ENCODE results near the gene CHCHD3. TPM values are rescaled to one million over a fixed set of nuclear protein-coding genes. Genes with fewer than 3 reads are reported as not detected.

Gene CHCHD3
- total and polyA plus RNA-seq, 4 donors: 25.5 to 37.8 (median 31.8) TPM

DNA sequence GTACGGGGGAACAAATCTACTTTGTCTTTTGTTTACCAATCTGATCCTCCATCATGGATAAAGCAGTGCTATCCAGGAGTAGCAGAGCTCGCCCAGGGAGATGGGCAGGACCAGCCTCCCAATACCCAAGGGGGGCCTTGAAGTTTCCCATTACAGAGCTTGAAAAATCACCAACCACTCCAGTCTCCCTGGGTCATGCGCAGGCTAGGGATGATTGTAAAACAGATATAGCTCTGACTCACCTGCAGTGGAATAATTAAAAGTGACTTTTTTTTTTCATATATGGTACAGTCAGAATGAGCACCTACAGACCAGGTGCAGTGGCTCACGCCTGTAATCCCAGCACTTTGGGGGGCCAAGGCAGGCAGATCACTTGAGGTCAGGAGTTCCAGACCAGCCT lies 301.1 kb downstream of the CHCHD3 start:
- peaks cover 1 to 12% (median 6%) of the 10 kb centered on the region in 4 donors for H3K36me3 ChIP-seq (ENCODE audit: control insufficient read depth in 4 of 4, insufficient read depth in 3 of 4, low read depth in 1 of 4, low read length in 3 of 4)
- H3K9me3 ChIP-seq (ENCODE audit: control insufficient read depth in 4 of 4, low read length in 3 of 4): no peaks in the 10 kb centered on the region
- no peak overlapping the region for H3K9ac ChIP-seq (ENCODE audit: low read depth in 1 of 2, low read length in 2 of 2)
- TF ChIP-seq JUND (IDR thresholded peaks at IDR 0.05): no peak
- TF ChIP-seq GABPA (IDR thresholded peaks at IDR 0.05 in 1 of 2, conservative IDR thresholded peaks at IDR 0.05 in 1 of 2): no peak
- no peak for TF ChIP-seq NR2F2 (IDR thresholded peaks at IDR 0.05)
- TF ChIP-seq RAD21 (IDR thresholded peaks at IDR 0.05): no peak
- TF ChIP-seq FOXA1 (IDR thresholded peaks at IDR 0.05): no peak
- TF ChIP-seq ZBTB33 (IDR thresholded peaks at IDR 0.05): no peak
- TF ChIP-seq YY1 (IDR thresholded peaks at IDR 0.05): no peak
- no peaks in the 10 kb centered on the region for H3K27me3 ChIP-seq (ENCODE audit: control insufficient read depth in 4 of 4, insufficient read depth in 4 of 4, low read length in 3 of 4)
- WGBS: 93% methylated on average over 4 of the region's 4 CpGs
- H3K4me3 ChIP-seq (ENCODE audit: low read depth in 1 of 3, low read length in 3 of 3): no peak overlapping the region
- H3K27ac ChIP-seq (ENCODE audit: low read depth in 1 of 2, low read length in 2 of 2): no peak overlapping the region
- DNase-seq (ENCODE audit: low spot score): no peak
- no peaks in the 10 kb centered on the region for H3K4me1 ChIP-seq (ENCODE audit: control insufficient read depth in 4 of 4, insufficient read depth in 4 of 4, low read length in 3 of 4)

- Histone ChIP-seq H3K4me1 (ENCODE audit: control insufficient read depth in 4 of 4, insufficient read depth in 4 of 4, low read length in 3 of 4) (no peaks in the 10 kb centered on the region), H3K27me3 (ENCODE audit: control insufficient read depth in 4 of 4, insufficient read depth in 4 of 4, low read length in 3 of 4) (no peaks in the 10 kb centered on the region), H3K9me3 (ENCODE audit: control insufficient read depth in 4 of 4, low read length in 3 of 4) (no peaks in the 10 kb centered on the region), H3K9ac (ENCODE audit: low read depth in 1 of 2, low read length in 2 of 2) (no peak overlapping the region), H3K36me3 (ENCODE audit: control insufficient read depth in 4 of 4, insufficient read depth in 3 of 4, low read depth in 1 of 4, low read length in 3 of 4) (peaks cover 0 to 3% (median under 1%) of the 10 kb centered on the region in 4 donors), H3K27ac (ENCODE audit: low read depth in 1 of 2, low read length in 2 of 2) (no peak overlapping the region), H3K4me3 (ENCODE audit: low read depth in 1 of 3, low read length in 3 of 3) (no peak overlapping the region)
- WGBS: 52% methylated on average over 2 of the region's 2 CpGs
- TF ChIP-seq RAD21 (IDR thresholded peaks at IDR 0.05) (no peak), JUND (IDR thresholded peaks at IDR 0.05) (no peak), FOXA1 (IDR thresholded peaks at IDR 0.05) (no peak), HNF4A (conservative IDR thresholded peaks at IDR 0.05) (no peak), HNF4G (IDR thresholded peaks at IDR 0.05) (no peak), ZBTB33 (IDR thresholded peaks at IDR 0.05) (no peak), SP1 (IDR thresholded peaks at IDR 0.05) (no peak), TAF1 (conservative IDR thresholded peaks at IDR 0.05) (no peak), MAX (IDR thresholded peaks at IDR 0.05) (no peak), GABPA (IDR thresholded peaks at IDR 0.05 in 1 of 2, conservative IDR thresholded peaks at IDR 0.05 in 1 of 2) (no peak), YY1 (IDR thresholded peaks at IDR 0.05) (no peak), RXRA (IDR thresholded peaks at IDR 0.05) (no peak), ATF3 (IDR thresholded peaks at IDR 0.05) (no peak), REST (IDR thresholded peaks at IDR 0.05) (no peak), FOXA2 (IDR thresholded peaks at IDR 0.05) (no peak), NR2F2 (IDR thresholded peaks at IDR 0.05) (no peak), EGR1 (IDR thresholded peaks at IDR 0.05; ENCODE audit: low read depth in 2 of 2) (no peak)
- TF ChIP-seq, protein P1, sequence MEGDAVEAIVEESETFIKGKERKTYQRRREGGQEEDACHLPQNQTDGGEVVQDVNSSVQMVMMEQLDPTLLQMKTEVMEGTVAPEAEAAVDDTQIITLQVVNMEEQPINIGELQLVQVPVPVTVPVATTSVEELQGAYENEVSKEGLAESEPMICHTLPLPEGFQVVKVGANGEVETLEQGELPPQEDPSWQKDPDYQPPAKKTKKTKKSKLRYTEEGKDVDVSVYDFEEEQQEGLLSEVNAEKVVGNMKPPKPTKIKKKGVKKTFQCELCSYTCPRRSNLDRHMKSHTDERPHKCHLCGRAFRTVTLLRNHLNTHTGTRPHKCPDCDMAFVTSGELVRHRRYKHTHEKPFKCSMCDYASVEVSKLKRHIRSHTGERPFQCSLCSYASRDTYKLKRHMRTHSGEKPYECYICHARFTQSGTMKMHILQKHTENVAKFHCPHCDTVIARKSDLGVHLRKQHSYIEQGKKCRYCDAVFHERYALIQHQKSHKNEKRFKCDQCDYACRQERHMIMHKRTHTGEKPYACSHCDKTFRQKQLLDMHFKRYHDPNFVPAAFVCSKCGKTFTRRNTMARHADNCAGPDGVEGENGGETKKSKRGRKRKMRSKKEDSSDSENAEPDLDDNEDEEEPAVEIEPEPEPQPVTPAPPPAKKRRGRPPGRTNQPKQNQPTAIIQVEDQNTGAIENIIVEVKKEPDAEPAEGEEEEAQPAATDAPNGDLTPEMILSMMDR (IDR thresholded peaks at IDR 0.05; ENCODE audit: low read depth, low read length, missing input control): no peak
- no peak for DNase-seq (ENCODE audit: low spot score)
Observed at GRCh38 chr7:132779164-132779563, 302.7 kb downstream of the CHCHD3 start.

Measured in liver (tissue), 9 donors.